HCT116 (cell line): ENCODE results near the gene DIPK2B. TPM values are rescaled to one million over a fixed set of nuclear protein-coding genes. Genes with fewer than 3 reads are reported as not detected.

ENCODE experiments used
- ATAC-seq: fragments of 200-7000 bp; cut with Tn5 transposase; 2 replicates; pipeline ENCODE4 v1.9.1; 2020; ENCODE audit warnings: mild to moderate bottlenecking, moderate library complexity
- BruUV-seq: library from RNA; stranded (reverse); fragments of 400-500 nt; replicated peaks from 2 replicates; lab custom pipeline; 2021; lab: Mats Ljungman, UMichigan
- CTCF ChIA-PET: fragments of 300-600 bp; sonication (Branson Sonifier 250); formaldehyde crosslinking; loops from one replicate; lab custom pipeline; 2021; ENCODE audit warnings: antibody characterized with exemption; lab: Charles Lee
- POLR2A ChIA-PET: fragments of 300-600, 350-600 bp; sonication (Branson Sonifier 250); formaldehyde crosslinking; loops from one replicate; lab custom pipeline; 2021; ENCODE audit warnings: antibody characterized with exemption; lab: Charles Lee
- RAD21 ChIA-PET, 2 experiments: fragments of 300-600 bp; sonication (Branson Sonifier 250); formaldehyde crosslinking; loops; one replicate each; lab custom pipeline; 2023; ENCODE audit warnings: low total read pairs in 2 of 2; ENCODE audit not compliant: uncharacterized antibody in 2 of 2, unreplicated experiment in 2 of 2, low non-redundant PET in 1 of 2; lab: Charles Lee
- DNase-seq: peaks from one replicate; pipeline ENCODE4 v3.0.0-alpha.2; 2010; ENCODE audit warnings: low read depth, low spot score
- H2AFZ ChIP-seq: fragments of 200-600 bp; shearing (Covaris generic), sonication (generic); 2 replicates; pipeline ENCODE4 v1.6.1; 2017; ENCODE audit warnings: low read depth, mixed run types, mixed read lengths, antibody characterized with exemption, low read length; ENCODE audit not compliant: poor library complexity, severe bottlenecking
- H3K27ac ChIP-seq: 2 replicates; pipeline ENCODE4 v1.5.1; 2012; ENCODE audit warnings: low read depth, low read length
- H3K27me3 ChIP-seq: fragments of 200-600 bp; sonication (generic); 2 replicates; pipeline ENCODE4 v1.6.1; 2016; ENCODE audit warnings: mixed run types, low read length, mixed read lengths; ENCODE audit not compliant: insufficient read depth
- H3K36me3 ChIP-seq, 2 experiments: fragments of 200-500 bp in 1 of 2; fragments of 200-600 bp in 1 of 2; sonication (Bioruptor generic) in 1 of 2; sonication (generic) in 1 of 2; 2 replicates each; pipeline versions ENCODE4 v1.5.1 to v1.6.1; 2014 to 2016; ENCODE audit warnings: low read length in 2 of 2, inconsistent platforms in 1 of 2, mixed read lengths in 1 of 2, mixed run types in 1 of 2; ENCODE audit not compliant: insufficient read depth in 2 of 2, control insufficient read depth in 1 of 2
- H3K4me1 ChIP-seq, 2 experiments: fragments of 200-600 bp in 1 of 2; sonication (generic) in 1 of 2; 2 replicates each; pipeline versions ENCODE4 v1.5.1 to v1.6.1; 2012 to 2017; ENCODE audit warnings: low read length in 2 of 2, inconsistent platforms in 1 of 2, mild to moderate bottlenecking in 1 of 2, mixed read lengths in 1 of 2, mixed run types in 1 of 2, moderate library complexity in 1 of 2; ENCODE audit not compliant: insufficient read depth in 2 of 2, control insufficient read depth in 1 of 2
- H3K4me2 ChIP-seq: fragments of 200-600 bp; sonication (generic); 2 replicates; pipeline ENCODE4 v1.6.1; 2017; ENCODE audit warnings: mixed run types, low read length, mixed read lengths
- H3K4me3 ChIP-seq, 2 experiments: fragments of 200-600 bp in 1 of 2; sonication (generic) in 1 of 2; replicated peaks in 1 of 2; 2 replicates each; pipeline ENCODE4 v1.5.1; 2011 to 2016; ENCODE audit warnings: low read length in 2 of 2, control low read depth in 1 of 2, low read depth in 1 of 2, mild to moderate bottlenecking in 1 of 2, mixed read lengths in 1 of 2, mixed run types in 1 of 2
- H3K79me2 ChIP-seq: fragments of 200-600 bp; sonication (generic); 2 replicates; pipeline ENCODE4 v1.6.1; 2017; ENCODE audit warnings: mild to moderate bottlenecking, mixed run types, low read length, moderate library complexity, mixed read lengths; ENCODE audit not compliant: insufficient read depth
- H3K9ac ChIP-seq: fragments of 200-600 bp; sonication (generic); 2 replicates; pipeline ENCODE4 v1.6.1; 2016; ENCODE audit warnings: low read length, mixed read lengths
- H3K9me2 ChIP-seq: fragments of 200-600 bp; sonication (generic), shearing (Covaris generic); 2 replicates; pipeline ENCODE4 v1.6.1; 2017; ENCODE audit warnings: mixed run types, mild to moderate bottlenecking, moderate library complexity; ENCODE audit not compliant: insufficient read depth
- H3K9me3 ChIP-seq, 2 experiments: fragments of 200-500 bp in 1 of 2; fragments of 200-600 bp in 1 of 2; sonication (Bioruptor generic) in 1 of 2; sonication (generic) in 1 of 2; 2 replicates each; pipeline ENCODE4 v1.6.1; 2014 to 2017; ENCODE audit warnings: low read length in 2 of 2, mixed read lengths in 2 of 2, inconsistent platforms in 1 of 2, low read depth in 1 of 2, mild to moderate bottlenecking in 1 of 2, mixed run types in 1 of 2, moderate library complexity in 1 of 2; ENCODE audit not compliant: control insufficient read depth in 1 of 2, insufficient read depth in 1 of 2
- H4K20me1 ChIP-seq: fragments of 200-600 bp; sonication (generic), shearing (Covaris generic); 2 replicates; pipeline ENCODE4 v1.6.1; 2017; ENCODE audit warnings: mixed run types, mild to moderate bottlenecking, moderate library complexity; ENCODE audit not compliant: insufficient read depth
- CBX3 ChIP-seq: IDR thresholded peaks from 2 replicates; pipeline ENCODE4 v1.6.1; 2012; ENCODE audit warnings: low read depth
- EZH2phosphoT487 ChIP-seq: fragments of 200-600 bp; IDR thresholded peaks from 2 replicates; pipeline ENCODE4 v1.6.1; 2018; ENCODE audit warnings: antibody characterized with exemption, borderline replicate concordance
- FOSL1 ChIP-seq: IDR thresholded peaks from 2 replicates; pipeline ENCODE4 v1.6.1; 2012; ENCODE audit warnings: low read depth
- JUND ChIP-seq: IDR thresholded peaks from 2 replicates; pipeline ENCODE4 v1.6.1; 2012
- POLR2A ChIP-seq: IDR thresholded peaks from 2 replicates; pipeline ENCODE4 v1.7.0; 2011; ENCODE audit warnings: borderline replicate concordance; ENCODE audit not compliant: insufficient read depth, insufficient read length; ENCODE audit errors: extremely low read depth
- RAD21 ChIP-seq: IDR thresholded peaks from 2 replicates; pipeline ENCODE4 v1.6.1; 2012; ENCODE audit warnings: low read depth, mild to moderate bottlenecking
- YY1 ChIP-seq: IDR thresholded peaks from 2 replicates; pipeline ENCODE4 v1.6.1; 2011; ENCODE audit warnings: low read length, low read depth, moderate library complexity, mild to moderate bottlenecking; ENCODE audit not compliant: insufficient replicate concordance; ENCODE audit errors: extremely low read depth
- ZFX ChIP-seq: fragments of 450-650 bp; IDR thresholded peaks from 2 replicates; pipeline ENCODE4 v1.6.1; 2017
- ZNF274 ChIP-seq: fragments of 200-500 bp; sonication (Bioruptor generic); IDR thresholded peaks from 2 replicates; pipeline ENCODE4 v1.6.1; 2014; ENCODE audit warnings: mild to moderate bottlenecking, low read depth, low read length, inconsistent platforms
- intact Hi-C: fragments of 100-400 bp; cut with micrococcal nuclease; formaldehyde crosslinking; loops from 2 replicates; pipeline ENCODE4 v1.10.0; 2022
- total RNA-seq: library from RNA; stranded (reverse); gene quantifications from one replicate; pipeline ENCODE4 v1.2.1, GENCODE V29; 2021; ENCODE audit not compliant: unreplicated experiment
- TF ChIP-seq, protein P1 (sequence below): IDR thresholded peaks from 2 replicates; pipeline ENCODE4 v1.6.1; 2012
- TF ChIP-seq, protein P2 (sequence below), 3 experiments: fragments of 200-600 bp in 1 of 3; sonication (generic) in 1 of 3; IDR thresholded peaks in 2 of 3; conservative IDR thresholded peaks in 1 of 3; 2 replicates each; pipeline ENCODE4 v1.5.1; 2012 to 2017; ENCODE audit warnings: low read depth in 2 of 3, low read length in 2 of 3, antibody characterized with exemption in 1 of 3, borderline replicate concordance in 1 of 3, control low read depth in 1 of 3, mild to moderate bottlenecking in 1 of 3, mixed read lengths in 1 of 3, mixed run types in 1 of 3, moderate library complexity in 1 of 3; ENCODE audit not compliant: insufficient read depth in 1 of 3

Gene DIPK2B
- total RNA-seq, 1 experiment from 2014 or later, result not detected

DNA sequence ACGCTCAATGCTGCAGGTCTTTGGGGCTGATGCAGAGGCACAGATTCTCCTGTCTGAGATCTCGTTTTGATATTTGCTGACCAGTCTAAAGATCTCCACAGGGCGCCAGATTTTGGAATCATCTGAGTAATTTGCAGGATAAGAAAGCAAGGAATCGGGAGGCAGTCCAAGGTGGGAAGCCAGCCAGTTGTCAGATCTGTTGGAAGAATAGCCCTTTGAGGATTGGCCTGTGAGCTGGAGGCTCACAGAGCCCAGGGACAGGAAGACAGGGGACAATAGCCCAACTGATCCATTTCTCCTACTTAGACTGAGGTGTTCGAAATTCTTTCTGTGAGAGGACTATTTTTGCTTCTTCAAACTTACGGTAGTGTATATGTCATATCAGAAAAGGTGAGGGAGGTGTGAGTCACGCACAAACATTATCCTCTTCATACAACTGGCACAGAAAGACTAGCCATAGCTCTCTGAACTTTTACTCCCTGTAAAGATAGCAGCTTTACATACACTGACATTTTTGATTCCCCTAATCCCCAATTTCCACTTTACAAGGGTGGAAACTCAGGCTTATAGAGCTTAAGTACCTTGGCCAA lies 8.8 kb downstream of the DIPK2B start:
- BruUV-seq, result no TSS peak

More for the DNA sequence above, 8.8 kb downstream of the DIPK2B start:
- POLR2A ChIA-PET, result no interaction called here
- intact Hi-C loops, result no loop called here
- Histone ChIP-seq H3K27me3 (no peaks in the 10 kb centered on the region), H3K79me2 (no peaks in the 10 kb centered on the region), H3K4me3 (no peak overlapping the region), H3K27ac (no peak overlapping the region), H4K20me1 (no peaks in the 10 kb centered on the region), H3K9ac (no peak overlapping the region), H3K4me2 (no peak overlapping the region), H3K9me2 (no peaks in the 10 kb centered on the region), H3K36me3 (no peaks in the 10 kb centered on the region), H3K9me3 (no peaks in the 10 kb centered on the region), H3K4me1 (peaks cover 0 to 6% of the 10 kb centered on the region in 2 experiments; a peak in 2 of 4 replicates), H2AFZ (no peak overlapping the region)
- no peak for DNase-seq
- RAD21 ChIA-PET, result no interaction called here
- ATAC-seq, result no peak
- CTCF ChIA-PET, result no interaction called here
- TF ChIP-seq ZNF274 (no peak), FOSL1 (no peak), CBX3 (no peak), YY1 (no peak), JUND (no peak), POLR2A (no peak), RAD21 (no peak), EZH2phosphoT487 (no peak), ZFX (no peak)
- TF ChIP-seq, protein P1, sequence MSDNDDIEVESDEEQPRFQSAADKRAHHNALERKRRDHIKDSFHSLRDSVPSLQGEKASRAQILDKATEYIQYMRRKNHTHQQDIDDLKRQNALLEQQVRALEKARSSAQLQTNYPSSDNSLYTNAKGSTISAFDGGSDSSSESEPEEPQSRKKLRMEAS, result no peak
- TF ChIP-seq, protein P2, sequence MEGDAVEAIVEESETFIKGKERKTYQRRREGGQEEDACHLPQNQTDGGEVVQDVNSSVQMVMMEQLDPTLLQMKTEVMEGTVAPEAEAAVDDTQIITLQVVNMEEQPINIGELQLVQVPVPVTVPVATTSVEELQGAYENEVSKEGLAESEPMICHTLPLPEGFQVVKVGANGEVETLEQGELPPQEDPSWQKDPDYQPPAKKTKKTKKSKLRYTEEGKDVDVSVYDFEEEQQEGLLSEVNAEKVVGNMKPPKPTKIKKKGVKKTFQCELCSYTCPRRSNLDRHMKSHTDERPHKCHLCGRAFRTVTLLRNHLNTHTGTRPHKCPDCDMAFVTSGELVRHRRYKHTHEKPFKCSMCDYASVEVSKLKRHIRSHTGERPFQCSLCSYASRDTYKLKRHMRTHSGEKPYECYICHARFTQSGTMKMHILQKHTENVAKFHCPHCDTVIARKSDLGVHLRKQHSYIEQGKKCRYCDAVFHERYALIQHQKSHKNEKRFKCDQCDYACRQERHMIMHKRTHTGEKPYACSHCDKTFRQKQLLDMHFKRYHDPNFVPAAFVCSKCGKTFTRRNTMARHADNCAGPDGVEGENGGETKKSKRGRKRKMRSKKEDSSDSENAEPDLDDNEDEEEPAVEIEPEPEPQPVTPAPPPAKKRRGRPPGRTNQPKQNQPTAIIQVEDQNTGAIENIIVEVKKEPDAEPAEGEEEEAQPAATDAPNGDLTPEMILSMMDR (IDR thresholded peaks at IDR 0.05 in 2 of 3, conservative IDR thresholded peaks at IDR 0.05 in 1 of 3; ENCODE audit: borderline replicate concordance in 1 of 3, insufficient read depth in 1 of 3, low read depth in 2 of 3, low read length in 2 of 3), result no peak
